ENCODE data around the gene CHST11.
"Not testable (repeated sequence)": the region's sequence is repeated elsewhere in the genome, so short reads cannot be mapped to it uniquely, and the experiment has no call there.

The CHST11 gene

GRCh38 chr12:104608998-104609397 is 152.2 kb downstream of the CHST11 start:
- DNase-seq: no peak

- no peak for DNase-seq
Measured at GRCh38 chr12:104609445-104609844, 152.7 kb downstream of the CHST11 start.

- DNase-seq: no peak
Measured at GRCh38 chr12:104610513-104611235, 153.9 kb downstream of the CHST11 start.

- DNase-seq: no peak
Measured at GRCh38 chr12:104611671-104612070, 154.9 kb downstream of the CHST11 start.

GRCh38 chr12:104613372-104613771 is 156.6 kb downstream of the CHST11 start:
- not testable (repeated sequence) for DNase-seq

GRCh38 chr12:104615048-104615561 is 158.4 kb downstream of the CHST11 start:
- no peak for DNase-seq

- DNase-seq: no peak
Measured at GRCh38 chr12:104618691-104619090, 161.9 kb downstream of the CHST11 start.

DNA sequence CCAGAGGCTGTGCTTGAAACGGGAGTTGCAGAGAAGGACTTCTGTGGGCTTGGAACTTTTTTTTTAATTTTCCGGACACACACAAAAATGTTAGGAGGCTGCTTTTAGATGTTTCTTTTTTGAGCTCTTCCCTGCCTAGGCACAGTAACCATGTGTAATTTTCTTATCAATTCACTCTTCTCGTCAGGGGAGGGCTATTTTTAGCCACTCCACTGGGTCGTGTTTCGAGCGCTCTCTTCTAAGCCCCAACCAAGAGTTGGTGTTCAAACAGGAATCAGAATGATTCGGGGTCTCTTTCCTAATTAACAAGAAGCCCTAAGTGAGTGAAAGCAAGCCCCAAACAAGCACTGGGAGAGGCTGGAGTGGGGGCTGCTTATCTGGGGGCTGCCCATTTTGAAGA is 162.6 kb downstream of the CHST11 start:
- DNase-seq: no peak

GRCh38 chr12:104620837-104621531 is 164.2 kb downstream of the CHST11 start:
- DNase-seq: no peak

GRCh38 chr12:104622928-104623327 is 166.2 kb downstream of the CHST11 start:
- DNase-seq: no peak

DNA sequence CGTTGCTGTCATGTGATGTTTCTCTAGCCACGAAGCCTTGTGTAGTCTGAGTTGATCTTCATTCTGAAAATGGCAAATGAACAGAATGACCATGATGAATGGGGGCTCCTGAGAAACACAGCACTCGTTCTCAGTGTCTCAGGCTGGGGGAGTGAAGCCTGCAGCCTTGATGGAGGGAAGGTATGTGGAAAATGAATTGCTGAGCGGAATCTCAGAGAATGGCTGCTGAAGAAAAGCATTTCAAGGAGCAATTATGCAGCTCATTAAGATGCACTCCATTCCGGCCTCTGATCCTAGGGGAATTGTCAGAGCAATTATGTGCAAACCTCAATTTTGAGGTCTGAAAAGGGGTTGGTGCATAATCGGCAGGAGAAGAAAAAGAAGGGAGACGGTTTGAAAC is 167.1 kb downstream of the CHST11 start:
- no peak for DNase-seq

DNA sequence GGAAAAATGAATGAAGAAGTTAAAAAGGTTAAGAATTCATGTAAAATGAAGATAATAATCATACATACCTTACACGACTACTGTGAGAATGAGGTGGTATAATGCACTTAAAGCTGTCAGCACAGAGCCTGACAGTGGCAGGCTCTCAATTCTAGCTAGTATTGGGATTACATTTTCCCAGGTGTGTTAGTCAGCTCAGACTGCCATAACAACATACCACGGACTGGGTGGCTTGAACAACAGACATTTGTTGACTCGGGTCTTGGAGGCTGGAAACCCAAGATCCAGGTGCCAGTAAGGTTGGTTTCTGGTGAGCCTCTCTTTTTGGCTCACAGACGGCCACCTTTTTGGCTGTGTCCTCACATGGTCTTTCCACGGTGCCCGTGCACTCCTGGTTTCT is 167.8 kb downstream of the CHST11 start:
- DNase-seq: no peak

DNA sequence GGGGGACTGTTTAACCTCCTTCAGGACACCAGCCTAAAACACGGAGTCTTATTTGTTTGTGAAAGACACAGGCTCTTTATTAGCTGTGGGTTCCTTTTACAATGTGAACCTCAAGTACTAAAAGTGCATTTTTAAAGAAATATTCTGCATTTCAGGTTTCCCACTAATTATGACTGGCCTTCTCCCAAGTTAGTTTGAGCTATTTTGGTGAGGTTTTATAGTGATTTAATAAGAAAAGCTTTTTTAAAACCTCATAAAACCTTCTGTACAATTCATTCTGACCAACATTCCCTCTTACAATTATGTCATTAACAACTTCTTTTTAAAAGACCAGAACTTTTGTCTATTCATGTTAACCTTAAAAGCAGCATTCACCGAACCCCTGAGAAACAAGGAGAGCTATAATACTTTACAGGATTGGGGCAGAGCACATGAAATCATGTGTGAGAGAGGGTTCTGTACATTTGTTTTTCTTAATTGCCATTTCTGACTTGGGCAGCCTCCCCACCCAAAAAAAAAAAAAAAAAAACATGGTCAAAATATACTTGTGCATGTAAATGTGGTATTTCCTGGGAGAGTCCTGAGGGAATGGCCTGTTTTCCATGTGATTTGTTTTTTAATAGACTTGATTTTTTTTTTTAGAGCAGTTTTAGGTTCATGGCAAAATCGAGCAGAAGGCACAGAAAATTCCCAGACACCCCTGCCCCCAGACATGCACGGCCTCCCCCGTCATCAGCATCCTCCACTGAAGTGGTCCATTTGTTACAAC is 169.5 kb downstream of the CHST11 start:
- no peak for DNase-seq

GRCh38 chr12:104627231-104627989 is 170.7 kb downstream of the CHST11 start:
- DNase-seq: no peak

DNA sequence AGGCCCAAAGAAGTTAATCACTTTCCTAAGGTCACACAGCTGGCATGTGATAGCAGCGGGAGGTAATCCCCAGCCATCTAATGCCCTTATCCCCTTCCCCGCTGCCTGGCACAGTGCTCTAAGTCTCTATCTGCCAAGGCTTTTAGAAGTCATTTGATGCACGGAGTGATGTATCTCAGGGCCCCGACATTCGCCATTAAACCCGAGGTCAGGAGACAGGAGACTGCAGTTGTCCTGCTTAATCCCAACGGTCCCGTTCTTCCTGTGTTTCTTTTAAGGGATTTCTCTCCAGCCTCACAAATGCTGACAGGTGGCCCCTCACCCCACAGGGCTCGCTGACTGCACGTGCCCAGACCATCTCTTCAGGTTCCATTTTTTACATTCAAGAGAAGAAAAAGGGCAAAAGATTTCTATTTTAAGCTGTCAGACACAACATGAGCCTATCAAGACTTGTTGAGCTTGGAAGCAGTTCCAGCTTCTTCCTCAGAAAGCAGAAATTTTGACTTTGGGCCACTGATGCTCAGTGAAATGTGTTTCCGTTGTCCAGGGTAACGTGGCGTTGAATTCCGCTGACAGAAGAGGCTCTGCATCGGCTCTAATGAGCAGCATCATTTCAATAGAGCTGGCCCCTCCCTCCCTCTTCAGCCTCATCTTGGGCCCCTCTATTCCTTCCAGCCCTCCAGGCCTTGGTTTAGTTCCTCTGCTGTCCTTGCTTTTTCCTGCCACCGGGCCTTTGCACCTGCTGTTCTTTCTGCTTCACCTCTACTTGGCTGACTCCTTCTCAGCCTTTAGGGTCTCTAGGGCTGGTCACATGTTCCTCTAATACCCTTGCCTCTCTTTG is 171.5 kb downstream of the CHST11 start:
- no peak for DNase-seq

DNA sequence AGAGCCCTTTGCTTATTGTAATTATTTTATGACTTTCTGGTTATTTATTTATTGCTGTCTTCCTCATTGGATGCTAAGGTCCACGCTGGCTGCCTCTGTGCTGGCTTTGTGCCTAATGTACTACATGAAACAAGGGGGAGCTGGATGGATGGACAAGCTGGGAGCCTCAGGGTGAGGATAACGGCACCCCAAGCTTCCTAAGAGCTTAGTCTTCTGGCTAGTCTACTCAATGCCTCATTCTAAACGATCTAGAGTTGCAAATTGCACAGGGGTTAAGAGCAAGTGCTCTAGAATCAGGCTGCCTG is 172.0 kb downstream of the CHST11 start:
- no peak for DNase-seq

DNA sequence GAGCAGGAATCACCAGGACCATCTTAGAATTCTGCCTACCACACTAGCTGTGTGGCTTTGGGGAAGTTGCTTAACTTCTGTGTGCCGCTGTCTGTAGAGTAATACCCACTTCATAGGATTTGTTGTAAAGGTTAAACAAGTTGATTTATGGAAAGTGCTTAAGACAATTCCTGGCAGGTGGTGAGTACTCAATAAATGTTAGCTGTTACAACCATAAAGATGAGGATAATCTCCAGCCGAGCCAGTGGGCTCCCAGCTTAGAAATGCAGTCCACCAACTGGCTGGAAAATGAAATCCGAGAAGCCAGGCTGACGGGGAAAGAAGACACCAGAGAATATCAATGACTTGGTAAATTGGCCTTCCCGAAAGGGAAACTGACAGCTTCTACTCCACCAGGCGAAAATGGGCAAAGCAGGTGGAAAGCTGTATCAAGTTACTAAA is 173.5 kb downstream of the CHST11 start:
- no peak for DNase-seq

- no peak for DNase-seq
Measured at GRCh38 chr12:104631867-104632266, 175.1 kb downstream of the CHST11 start.

DNA sequence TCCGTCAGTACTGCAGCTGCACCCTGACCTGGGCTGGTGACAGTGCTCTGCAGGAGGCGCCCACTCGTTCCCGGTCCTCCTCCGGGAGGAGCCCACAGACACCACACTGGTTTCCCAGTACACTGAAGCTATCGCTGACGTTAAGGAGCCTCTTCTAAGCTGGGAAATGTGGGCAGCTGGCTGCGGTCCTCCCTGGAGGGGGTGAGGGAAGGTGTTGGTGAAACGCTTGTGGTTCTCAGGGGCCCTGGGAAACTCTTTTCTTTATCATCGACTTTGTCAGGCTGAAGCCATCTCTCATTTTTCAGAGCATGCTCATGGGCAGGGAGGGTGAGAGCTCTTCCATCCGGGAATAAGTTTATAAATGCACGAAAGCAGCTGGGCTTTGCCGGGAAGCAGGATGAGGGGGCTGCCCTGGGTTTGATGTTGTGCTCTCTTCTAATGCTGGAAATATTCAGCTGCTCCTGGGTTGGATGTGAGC is 176.0 kb downstream of the CHST11 start:
- no peak for DNase-seq

DNA sequence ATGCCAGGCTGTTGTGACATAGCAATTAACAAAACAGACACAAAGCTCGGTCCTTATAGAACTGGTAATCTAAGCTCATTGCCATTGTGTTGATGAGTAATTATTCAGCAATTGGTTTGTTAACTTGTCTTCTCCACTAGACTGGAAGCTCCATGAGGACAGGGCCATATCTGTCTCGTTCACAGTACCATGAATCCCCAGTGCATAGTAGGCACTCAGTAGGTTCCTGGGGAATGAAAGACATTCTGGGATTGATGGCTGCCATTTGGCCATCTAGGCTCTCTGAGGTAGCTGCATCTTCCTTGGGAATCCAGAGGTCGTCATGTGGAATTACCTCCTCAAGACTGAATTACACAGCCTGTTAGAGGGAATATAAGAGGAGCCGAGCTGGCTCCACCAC is 177.3 kb downstream of the CHST11 start:
- no peak for DNase-seq

DNA sequence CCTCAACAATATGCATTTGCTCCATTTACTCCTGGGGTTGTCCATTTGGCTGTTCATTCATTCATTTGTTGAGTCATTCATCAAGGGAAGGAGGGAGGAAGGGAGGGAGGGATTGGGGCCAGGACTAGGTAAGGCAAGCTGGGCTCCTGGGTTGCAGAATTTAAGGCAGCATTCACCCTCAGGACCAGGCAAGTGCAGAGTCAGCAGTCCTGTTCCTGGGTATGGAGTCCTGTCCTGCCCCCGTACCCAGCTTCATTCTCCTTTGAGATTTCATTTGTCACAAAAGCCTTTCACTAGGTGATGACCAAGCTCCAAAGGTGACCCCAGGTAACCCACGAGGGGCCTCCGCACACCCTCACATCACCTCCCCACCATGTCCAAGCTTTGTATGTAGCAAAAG is 178.1 kb downstream of the CHST11 start:
- DNase-seq: no peak

Data from activated effector memory CD4-positive, alpha-beta T cell treated with Interleukin-2 at 50 U/mL for 16 hours (primary cell).